GM21619 (cell line): Measurements from ENCODE around the gene SYNDIG1L.
"Not testable (repeated sequence)": the region's sequence is repeated elsewhere in the genome, so short reads cannot be mapped to it uniquely, and the experiment has no call there.

Experiments
- ATAC-seq: cut with Tn5 transposase; IDR thresholded peaks from one replicate; pipeline ENCODE4 v1.9.1; 2021; ENCODE audit not compliant: unreplicated experiment

Gene SYNDIG1L

DNA sequence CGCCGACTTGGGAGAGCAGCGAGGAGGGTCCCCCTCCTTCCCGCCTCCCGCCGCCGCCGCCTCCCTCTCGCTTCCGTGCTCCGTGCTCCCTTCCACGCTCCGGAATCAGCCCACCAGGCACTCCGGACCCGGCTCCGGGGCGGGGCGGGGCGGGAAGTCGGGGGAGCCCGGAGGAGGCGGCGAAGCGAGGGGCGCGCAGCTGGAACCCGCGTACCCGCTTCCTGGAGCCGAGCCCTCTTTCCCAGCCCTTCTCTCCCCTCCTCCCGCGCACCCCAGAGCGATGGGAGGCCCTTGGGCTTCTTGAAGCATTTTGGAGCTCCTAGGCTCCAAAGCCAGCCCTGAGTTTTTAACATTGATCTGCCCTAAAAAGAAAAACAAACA, at the start of gene SYNDIG1L:
Gene SYNDIG1L (minus strand): TSS at position 9 of the 381 bp plus-strand sequence. CDS start 16,466 bp downstream, outside the sequence.
- ATAC-seq = no peak

DNA sequence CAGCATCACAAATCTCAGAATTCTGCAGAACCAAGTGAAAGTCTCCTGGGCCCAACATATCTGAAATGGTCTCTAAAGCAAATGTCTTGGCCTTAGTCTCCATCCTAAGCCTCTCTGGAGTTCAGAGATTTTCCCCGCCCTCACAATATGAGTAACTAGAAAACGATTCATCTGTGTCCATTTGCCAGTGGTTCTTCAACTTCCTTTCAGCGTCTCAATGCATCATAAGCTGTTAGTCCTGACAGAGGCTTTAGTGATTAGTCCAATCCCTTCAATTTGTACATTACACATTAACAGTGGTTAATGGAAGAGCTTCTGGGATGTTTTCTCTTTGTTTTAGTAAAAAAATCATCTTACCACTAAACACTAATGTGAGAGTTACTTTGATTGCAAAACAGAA, 49.7 kb upstream of the SYNDIG1L start:
- no peak for ATAC-seq

DNA sequence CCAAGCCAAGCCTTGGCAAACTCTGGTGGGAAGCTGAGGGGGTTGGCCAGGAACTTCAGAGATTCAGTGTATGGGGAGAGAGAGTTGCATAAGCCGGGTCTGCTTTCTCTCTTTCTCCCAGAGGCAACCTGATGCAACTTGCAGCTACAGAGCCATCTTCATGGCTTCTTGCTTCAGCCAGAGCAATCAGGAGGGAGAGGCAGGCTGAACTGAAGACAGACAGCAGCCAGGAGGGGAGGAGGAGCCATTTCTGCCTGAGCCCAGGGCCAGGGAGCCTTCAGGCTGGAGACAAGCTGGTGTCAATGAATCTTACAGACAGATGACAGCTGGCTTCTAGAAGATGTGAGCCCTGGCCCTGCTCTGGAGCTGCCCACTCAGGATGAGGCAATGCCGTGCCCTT, 48.4 kb upstream of the SYNDIG1L start:
- no peak for ATAC-seq

DNA sequence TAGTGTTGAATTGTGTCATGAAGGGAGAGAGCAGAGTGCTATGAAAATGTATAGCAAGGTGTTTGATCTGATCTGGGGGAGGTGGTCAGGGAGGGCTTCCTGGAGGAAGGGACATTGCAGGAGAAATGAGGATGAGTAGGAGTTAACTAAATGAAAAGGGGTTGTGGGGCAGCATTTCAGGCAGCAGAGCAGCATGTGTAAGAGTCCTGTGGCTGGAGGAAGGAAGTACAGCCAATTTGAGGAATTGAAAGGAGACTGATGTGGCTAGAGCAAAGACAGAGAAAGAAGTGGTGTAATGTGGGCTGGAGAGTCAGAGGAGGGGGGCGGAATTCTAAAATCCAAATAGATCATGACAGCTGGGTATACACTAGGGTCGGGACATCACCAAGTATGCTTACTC, 46.6 kb upstream of the SYNDIG1L start:
- no peak for ATAC-seq

DNA sequence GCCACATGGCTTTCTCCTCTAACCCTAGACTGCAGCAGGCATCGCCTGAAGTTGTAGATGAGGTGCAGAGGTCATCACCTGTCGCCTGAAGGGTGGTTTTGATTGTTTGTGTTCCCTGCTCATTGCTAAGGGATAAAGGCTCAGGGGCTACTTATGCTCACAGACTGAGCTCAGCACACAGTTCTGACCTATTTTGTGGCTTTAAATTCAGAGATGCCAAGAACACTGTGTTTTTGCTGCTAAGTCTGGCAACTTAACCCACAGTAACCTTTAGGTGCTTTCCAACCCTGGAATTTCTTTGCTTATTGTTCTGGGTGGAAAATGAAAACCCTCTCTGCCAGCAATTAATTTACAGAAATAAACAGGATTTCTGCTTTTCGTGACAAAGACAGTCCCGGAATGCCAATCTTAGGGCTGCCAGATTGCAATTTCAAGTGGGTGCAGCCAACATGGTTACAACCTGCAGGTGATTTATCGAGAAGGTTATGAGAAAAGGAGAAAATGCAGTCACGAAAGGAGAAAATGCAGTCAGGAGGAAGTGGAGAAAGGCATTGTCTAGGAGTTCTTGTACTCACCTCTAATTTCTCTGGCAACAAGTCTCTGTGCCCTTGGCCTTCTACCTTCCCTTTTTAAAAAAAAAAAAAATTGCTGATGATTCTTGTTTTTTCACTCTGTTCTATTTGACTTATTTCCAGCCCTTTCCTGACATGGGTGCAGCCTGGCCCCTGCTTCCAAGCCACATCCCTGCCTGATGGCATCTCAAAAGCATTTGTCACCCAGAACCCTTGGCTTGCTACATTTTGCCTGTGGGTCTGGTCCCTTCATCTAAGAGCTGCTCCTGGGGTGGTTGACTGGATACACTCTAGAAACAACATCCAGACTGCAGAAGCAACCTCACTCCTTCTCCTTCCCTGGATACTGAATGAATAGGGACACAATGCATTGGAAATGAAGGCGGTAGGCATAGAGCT, 43.8 kb upstream of the SYNDIG1L start:
- no peak for ATAC-seq

DNA sequence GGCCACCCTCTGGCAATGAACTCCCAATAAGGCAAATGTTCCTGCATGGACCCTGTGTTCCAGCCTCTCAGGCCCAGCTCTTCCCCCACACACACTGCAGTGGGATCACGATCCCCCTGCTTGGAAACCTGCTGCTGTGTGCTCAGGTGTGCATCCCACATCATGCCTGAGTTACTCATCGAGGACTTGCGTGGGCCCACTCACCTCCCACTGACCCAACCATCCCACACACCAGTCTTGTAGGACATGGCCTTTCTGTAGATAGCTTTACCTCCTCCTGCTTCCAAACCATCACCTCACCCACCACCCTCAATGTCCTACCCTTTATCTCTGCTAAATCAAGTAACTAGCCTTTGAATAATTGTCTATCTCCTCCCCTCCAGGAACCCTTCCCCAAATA, 42.5 kb upstream of the SYNDIG1L start:
- ATAC-seq = no peak

DNA sequence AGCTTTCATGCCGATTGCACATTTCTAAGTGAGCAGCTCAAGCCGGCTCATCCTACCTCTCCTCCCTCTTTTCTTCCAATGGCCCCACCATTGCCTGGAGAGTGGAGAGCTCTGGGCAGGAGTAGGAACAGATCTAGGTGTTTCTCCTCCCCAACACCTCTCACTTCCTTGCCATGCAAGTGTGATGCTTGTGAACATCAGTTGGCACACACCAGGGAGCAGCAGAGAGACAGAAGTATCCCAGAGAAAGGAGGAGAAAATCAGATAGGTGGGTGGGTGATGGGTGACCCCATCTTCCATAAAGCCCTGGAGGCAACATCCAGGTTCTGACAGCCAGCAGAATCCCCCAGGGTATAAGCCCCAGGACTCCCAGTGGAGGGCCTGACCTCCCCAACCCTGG, 39.3 kb upstream of the SYNDIG1L start:
- ATAC-seq = no peak

DNA sequence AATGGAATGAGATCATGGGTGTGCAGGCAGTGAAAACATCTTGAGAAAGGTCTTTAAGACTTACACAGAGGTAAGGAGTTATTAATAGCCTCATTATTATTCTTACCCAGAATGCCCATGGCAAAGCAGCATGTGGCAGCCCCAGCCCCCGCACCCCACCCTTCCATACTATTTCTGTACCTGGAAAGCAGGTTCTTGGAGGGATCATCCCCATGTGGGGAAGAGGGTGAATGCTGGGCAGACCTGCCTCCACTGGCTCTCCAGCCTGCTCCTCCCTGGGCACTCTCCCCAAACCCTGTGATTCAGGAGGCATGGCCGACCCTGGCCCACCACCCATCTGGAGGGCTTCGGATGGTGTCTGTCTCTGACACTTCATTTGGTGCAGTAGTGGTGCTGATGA, 38.8 kb upstream of the SYNDIG1L start:
- ATAC-seq = no peak

DNA sequence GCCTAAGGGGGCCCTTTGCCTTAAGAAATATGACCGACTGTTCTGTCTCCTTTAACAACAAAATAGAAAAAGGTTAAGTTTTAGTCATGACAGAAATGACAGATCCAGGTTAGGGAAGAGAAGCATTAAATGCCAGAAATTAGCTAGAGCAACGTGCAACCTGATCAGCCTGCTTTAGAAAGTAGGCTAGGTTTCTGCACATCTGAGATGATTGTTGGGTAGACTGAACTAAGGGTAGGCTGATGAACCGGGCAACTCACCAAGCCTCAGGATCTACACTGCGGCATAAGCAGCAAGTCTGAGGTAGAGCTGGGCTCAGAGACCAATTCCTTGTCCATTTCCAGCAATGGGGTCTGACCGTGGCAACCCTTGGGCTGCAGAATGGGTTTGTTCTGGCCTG, 37.7 kb upstream of the SYNDIG1L start:
- ATAC-seq = no peak

DNA sequence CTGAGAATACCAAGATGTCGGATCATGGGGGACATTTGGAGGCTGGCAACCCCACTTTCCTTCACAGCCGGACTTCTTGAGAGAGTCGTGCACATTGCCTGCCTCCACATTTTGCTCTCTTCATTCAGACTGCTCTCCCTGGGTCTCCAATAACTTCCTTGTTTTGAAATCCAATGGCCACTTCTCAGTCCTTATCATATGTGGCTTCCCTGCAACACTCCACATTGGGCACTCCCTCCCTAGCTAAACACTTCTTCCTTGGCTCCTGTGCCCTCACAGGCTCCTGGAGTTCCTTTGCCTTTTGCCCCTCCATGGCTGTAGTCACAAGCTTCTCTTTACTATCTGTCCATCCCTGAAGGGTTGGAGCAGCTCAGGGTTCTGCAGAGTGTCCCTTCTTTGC, 37.0 kb upstream of the SYNDIG1L start:
- ATAC-seq = no peak

DNA sequence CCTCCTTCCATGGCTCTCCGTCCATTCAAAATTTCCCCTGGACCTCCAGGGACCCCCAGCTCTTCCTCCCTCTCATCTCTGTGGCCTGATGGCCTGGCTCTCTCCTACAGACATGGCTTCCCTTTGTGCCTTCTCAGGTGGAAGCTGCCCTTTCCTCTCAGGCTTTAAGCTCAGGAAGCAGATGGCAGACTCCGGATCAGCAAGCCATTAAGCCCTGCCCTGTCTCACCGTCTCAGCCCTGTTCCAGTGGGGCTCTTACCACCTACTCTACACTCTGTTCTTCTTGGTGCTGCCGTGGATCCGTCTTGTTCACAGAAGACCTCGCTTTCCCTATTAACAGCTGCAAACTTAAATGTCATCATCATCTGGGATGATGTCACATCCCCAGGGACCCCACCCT, 34.0 kb upstream of the SYNDIG1L start:
- no peak for ATAC-seq

DNA sequence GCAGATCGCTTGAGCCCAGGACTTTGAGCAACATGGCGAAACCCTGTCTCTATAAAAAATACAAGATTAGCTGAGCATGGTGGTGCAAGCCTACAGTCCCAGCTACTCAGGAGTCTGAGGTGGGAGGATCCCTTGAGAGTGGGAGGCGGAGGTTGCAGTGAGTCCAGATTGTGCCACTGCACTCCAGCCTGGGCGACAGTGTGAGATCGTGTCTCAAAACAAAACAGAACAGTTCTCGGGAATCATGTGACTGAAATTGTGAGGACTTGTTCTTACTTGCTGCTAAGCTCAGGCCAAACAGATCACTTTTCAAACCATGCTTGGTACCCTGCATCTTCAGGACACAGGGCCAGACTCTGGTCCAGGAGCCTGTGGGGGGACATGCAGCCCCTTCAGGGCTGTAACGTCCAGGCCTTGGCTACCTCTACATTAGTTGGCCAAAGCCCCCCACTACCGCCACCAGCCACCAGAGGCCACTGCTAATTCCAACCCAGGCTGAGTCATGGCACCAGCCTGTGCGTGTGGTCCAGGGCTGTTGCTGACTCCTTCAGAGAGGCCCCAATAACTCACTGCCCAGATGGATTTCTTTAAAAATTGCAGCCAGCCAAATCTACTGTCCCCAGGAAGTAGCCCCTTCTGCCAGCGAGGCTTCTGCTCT, 33.4 kb upstream of the SYNDIG1L start:
- no peak for ATAC-seq

DNA sequence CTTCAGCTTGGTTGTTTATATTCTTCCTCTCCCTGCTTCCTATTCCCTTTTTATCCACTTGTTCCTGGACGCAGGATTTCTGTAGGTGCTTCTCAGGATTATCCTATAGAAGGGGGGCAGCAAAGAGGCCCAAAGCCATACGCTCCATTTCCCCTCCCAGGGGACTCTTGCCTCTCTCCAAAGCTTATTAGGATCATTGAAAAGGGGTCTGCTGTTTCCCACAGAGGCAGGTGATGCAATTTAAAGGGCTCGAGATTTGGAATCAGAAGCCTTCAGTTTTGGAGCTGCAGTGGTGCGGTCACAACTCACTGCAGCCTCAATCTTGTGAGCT, 31.5 kb upstream of the SYNDIG1L start:
- ATAC-seq = no peak

DNA sequence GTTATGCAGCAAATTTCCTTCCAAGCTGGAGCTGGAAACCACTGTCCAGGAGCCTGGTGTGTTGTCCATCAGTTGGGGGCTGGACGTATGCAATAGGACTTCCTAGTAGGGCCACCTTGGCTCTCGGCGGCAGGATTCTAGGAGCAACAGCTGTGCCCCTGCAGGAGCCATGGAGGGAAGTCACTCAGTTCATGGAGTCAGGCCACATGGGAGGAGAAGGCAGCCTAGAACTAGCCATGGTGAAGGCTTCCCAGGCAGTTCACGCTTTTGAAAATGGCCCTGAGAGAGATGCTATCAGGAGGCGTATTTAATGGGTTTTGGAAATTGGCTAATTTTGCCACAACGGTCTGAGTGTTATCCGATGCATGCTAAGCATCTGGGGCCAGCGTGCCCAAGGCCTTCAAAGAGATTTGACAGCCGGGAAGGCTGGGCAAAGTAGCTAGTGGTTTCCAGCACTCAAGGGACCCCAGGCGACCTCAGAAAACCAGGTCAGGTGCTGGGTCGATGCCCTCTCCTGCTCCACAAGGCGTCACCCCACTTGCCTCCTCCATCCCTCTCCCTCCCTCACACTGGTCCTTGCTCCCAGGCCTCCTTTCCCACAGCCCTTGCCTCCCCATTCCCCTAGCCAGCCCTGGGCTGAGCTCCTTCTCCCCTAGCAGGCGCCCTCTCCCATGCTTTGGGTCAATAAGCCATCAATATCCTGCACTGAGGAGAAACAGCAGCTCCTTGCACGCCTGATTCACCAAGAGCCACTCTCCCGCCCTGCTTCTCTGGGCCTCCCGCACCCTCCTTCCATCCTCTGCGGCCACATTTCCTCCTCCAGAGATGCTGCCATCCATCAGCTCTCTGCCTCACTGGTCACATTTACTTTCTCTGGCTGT, 30.9 kb upstream of the SYNDIG1L start:
- no peak for ATAC-seq

DNA sequence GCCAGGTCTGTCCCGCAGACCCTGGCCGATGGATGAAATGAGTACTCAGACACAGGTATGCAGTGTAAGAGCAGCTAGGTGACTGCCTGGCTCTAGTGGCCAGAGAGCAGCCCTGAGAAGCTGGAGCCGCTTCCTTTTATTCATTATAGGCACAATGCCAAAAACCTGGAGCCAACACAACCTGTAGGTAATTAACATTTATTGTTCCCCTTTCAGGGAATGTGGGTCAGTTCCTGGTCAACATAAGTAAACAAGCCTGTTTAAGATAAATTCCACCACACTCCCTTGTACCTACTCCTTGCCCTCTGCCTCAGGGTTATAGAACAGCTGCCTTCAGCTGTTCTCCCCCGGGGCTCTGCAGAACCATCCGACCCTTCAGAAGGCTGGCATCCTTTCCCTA, 28.4 kb upstream of the SYNDIG1L start:
- ATAC-seq = not testable (repeated sequence)

DNA sequence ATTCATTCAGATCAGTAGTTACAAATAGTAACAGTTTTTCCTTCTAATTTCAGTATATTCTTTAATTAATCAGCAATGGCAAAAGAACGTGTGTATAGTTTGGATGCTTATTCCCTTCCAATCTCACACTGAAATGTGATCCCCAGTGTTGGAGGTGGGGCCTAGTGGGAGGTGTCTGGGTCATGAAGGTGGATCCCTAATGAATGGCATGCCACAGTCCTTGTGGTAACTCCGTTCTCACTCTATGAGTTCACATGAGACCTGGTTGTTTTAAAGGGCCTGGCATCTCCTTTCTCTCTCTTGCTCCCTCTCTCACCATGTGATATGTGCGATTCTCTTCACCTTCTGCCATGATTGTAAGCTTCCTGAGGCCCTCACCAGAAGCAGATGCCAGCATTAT, 18.9 kb upstream of the SYNDIG1L start:
- ATAC-seq = no peak

DNA sequence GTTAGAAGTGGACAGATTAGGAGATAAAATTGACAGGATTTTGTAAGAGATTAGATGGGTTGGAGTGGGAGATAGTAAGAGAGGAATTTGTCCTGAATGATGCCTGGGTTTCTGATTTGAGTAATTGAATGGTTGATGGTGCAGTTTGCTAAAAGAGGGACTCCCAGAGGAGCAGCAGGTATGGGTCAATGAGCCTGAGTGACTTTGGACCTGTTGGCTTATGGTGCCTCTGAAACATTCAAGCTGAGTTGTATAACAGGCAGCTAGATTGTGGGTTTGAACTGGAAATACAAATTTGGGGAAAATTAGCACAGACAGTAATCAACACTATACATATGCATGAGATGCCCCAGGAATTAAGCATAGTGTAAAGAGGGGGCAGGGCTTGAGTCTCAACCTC, 16.7 kb upstream of the SYNDIG1L start:
- no peak for ATAC-seq

DNA sequence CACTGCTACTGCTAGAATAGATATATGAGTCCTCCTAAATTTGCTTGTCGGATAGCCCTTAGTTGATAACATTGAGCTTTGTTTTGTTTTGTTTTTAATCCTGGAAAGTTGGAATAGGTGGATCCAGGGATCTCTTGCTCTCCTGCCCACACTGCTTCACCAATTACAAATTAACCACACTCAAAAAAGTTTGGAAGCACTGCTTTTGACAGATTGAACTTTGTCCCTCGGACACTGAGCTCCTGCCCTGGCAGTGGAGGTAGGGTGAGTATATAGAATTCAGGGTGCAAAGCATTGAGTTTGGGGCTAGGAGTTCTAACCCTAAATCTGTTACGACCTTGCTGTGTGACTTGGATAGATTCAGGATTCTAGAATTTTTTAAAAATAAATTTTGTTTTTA, 15.1 kb upstream of the SYNDIG1L start:
- no peak for ATAC-seq

DNA sequence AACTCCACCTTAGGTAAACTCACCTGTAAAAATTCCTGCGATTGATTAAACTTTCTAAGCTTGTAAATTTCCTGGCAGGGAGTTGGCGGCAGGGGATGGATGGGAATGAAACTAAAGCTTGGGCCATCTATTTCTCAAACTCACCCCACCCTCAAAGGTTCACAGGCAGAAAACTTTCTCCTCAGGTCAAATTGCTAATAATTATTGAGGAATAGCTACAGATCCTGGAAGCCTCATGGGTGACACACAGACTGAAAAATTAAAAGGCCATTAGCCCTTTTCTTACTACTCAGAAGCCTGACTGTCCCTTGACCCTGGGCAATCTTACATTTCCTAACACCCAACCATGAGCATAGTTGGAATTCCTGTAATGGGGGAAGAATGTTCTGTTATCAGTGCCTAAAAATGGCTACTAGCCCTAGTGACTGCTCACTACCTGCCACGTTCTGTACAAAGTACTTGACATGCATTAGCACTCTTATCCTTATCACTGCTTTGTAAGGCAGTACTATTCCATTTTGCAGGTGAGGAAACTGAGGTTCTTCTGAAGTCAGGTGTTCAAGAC, 12.4 kb upstream of the SYNDIG1L start:
- no peak for ATAC-seq

DNA sequence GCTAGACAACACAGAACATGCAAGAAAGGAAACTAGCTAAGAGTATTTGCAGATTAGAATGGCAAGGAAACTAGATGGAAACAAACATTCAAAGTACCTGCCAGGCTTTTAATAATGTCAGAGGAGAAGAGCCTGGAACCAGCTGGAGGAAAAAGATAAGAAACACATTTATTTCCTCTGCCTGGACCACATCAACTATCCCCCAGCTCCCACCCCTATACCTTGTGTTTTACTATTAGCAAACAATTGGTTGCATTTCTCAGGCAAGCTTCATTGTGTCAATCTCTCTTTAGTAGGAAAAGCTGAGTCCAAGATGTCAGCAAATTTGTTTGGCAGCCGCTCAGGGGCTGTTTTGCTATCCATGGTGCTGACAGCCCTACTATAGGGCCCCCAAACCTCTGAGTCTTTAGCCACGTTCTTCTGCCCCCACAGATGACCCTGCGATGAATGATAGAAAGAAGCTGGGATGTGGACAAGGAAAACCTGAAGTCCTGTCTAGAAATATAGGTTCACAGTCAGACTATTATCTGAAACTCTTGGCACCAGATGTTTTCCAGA, 11.6 kb upstream of the SYNDIG1L start:
- ATAC-seq = no peak

DNA sequence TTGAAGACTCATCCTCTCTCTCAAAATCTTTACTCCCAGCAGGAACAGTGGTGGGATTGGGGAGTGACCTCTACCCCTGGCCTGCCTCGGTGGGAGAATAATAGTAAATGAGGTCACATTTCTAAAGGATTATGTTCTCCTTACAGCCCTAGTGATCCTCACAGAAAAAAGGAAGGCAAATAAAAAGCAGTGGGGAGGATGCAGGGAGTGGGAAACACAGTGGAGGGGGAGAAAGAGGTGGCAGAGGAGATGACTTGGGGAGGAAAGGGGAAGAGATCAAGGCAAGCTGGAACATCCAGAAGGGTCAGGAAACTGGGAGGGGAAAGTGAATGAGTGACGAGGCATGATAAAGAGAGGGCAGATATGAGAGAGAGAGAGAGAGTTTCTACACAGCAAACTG, 8.3 kb upstream of the SYNDIG1L start:
- no peak for ATAC-seq
